Endometrial microvascular endothelial cells (primary cell): ENCODE results near the gene IGSF9B. TPM values are rescaled to one million over a fixed set of nuclear protein-coding genes. Genes with fewer than 3 reads are reported as not detected.

Experiments
- in situ Hi-C: cut with HindIII; loops from 2 replicates; pipeline ENCODE4 v1.10.0; 2017; ENCODE audit warnings: low sequenced_read_pairs, low pct_unique_long_range_greater_than_20kb; ENCODE audit errors: inconsistent ontology term
- total RNA-seq: library from RNA; depleted of rRNA; stranded (reverse); fragments of >200 nt; gene quantifications from one replicate; pipeline ENCODE4 v1.2.3, GENCODE V29; 2015; ENCODE audit errors: inconsistent ontology term

The IGSF9B gene
- total RNA-seq, 1 donor from 2014 or later: not detected

DNA sequence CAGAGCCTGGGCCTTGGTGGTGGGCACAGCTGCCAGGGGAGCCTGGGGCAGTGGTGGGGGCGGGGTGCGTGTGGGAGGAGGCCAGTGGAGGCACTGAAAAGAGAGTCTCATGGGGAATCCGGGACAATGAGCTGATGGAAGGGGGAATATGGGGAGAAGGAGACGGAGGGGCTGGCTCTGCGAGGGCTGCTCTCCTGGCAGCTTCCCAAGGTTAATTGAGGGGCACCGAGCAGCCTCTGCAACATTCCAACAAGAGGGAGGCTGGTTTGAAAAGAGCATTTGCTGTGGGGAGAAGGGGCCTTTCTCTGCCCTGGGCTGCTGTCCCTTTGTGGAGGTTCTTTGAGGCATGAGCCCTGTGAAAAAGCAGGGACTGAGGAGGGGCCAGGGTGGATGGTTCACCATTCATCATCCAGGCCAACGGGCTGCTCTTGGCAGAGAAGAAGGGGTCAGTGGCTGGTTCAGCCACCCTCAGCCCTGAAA is 9.4 kb upstream of the IGSF9B start:
- in situ Hi-C loops: no loop called here

DNA sequence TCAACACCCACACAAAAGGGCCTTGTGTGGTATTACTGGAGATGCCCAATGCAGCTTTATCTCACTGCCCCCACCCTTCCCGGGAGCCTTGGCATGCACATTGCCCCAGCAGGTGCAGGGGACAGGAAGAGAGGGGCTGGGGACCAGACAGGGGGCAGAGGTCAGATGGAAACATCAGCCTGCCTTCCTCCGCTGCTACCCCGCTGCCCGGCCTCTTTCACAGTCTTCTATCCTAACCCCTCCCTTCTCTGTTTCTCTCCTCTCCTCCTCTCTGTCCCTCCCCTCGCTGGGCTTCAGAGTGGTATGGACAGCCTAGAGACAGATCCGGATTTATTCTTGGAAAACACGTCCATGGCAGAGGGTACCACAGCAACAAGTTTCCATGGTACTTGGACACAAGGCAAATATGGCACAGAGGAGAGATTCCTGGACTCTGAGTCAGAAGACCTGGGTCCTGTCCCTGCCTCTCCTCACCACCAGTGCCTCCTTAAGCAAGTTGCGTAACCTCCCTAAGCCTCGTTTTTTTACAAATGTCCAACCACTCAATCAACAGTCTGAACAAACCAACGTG is 8.3 kb upstream of the IGSF9B start:
- in situ Hi-C loops: no loop called here

DNA sequence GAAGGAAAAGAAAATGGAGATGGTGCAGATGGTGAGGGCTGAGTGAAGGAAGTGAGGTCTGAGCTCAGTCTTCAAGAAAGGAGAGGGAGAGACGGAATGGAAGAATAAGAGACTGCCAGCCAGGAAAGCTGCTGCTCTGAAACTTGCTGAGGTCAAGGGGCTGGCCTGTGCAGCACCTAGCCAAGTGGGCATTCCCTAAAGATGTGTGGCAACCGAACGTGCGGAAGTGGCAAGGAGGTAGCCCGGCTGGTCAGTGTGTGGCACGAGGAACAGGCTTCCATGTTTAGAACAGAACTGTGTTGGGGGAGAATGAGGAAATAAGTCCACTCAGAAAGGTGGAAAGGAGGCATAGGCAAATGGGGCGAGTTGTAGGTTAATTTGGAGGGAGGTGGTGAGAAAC is 7.6 kb upstream of the IGSF9B start:
- in situ Hi-C loops: no loop called here

DNA sequence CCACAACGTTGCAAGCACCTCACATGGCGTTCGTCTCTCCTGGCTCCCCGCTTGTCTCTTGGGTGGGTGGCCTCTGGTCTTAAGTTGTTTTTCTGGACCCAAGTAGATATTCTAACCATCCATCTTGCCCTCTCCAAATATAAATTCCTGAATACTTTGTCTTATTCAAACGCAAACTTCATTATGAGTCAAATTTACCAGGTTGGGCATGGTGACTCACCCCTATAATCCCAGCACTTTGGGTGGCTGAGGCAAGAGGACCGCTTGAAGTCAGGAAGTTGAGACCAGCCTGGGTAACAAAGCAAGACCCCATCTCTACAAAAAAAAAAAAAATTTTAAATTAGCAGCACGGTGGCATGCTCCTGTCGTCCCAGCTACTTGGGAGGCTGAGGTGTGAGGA is 5.1 kb upstream of the IGSF9B start:
- in situ Hi-C loops: no loop called here

DNA sequence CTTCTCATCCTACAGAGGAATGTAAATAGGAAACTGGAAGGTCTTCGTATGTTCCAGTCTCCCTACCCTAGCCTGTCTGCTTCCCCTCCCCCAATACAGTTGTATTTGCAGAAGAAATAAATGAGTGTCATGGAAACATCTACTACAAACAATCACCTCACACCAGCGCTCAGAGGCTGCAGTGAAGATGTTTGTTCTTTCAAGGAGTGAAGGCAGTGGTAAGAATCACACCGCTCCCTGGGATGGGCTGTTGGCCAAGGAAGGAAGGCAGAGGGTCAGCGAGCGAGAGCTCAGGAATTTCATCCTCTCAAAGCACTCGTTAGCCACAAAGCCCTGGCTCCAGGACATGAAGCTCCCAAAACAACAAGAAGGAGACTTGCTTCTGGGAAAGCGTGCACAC is 1.1 kb upstream of the IGSF9B start:
- in situ Hi-C loops: no loop called here

DNA sequence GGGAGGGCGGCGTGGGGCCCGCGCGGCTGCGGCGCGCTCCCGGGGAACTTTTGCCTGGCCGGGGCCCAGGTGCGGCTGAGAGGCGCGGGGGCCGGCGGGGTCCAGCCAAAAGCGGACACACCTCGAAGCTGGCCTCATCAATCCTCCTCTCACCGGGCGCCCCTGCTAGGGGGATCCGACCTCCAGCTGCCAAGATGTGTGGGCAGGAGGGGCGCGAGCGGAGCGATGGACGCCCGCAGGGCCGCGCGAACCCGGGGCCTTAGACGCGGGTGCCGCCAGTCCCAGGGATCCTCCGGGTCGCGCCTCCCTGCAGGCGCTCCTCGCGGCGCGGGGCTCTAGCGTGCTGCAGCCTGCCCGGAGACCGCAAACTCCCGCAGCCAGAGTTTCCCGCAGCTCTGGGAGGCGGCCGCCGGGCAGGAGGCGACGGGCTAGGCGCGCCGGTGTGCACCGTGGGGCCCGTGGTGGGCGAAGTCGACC is 785 bp downstream of the IGSF9B start:
- in situ Hi-C loops: no loop called here

DNA sequence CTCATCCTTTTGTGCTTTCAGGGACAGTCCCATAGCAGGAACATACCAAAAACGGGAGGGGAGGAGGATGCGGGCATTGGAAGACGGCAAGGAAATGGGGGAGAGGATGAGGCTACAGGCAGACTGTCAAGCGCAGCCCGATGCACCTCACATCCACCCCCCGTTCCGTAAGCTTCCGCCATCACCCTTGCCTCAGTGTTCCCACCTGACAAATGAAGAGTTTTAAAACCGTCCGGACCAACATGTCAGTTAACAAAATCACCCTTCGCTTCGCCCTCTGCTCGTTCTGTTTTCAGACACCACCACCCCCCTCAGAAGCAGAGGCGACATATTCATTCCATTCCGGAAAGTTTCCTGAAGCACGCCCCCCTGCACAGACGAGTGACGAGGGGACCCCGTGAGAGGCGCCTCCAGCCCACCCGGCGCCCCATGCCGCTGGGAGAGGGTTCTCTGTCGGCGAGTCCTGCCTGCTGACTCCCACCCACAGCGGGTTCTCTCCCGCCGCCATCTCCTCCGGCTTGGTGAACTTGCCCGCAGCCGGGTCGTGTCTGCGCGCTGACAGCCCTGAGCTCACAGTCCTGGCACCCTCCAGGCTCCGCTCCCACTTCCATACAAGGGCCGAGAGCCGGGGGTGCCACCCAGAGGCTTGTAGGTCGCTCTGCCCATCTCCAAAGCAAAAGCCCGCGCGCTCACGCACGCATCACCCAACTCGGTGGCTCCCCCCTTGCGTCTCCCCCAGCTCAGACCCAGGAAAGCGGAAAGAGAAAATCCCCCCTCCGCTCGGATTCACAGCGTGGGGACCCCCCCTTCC is 1.5 kb downstream of the IGSF9B start:
- in situ Hi-C loops: no loop called here

DNA sequence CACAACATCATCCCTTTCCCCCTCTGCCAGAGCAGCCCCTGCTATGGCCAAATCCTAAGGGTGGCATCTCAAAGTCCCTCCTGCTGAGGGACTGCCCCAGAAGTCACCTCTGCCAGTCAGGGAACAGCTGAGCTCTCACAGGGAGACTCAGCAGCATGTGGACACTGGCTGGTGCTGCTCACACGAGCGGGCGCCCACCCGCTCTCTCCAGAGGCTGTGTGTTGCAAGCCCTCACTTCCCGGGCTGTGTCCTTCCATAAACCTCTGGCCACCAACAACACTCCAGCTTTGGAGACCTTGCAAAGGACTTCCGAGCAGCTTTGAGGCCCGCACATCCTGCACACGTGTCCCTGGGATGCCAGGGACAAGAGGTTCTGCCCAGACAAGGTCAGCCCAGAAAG is 2.8 kb downstream of the IGSF9B start:
- in situ Hi-C loops: no loop called here

DNA sequence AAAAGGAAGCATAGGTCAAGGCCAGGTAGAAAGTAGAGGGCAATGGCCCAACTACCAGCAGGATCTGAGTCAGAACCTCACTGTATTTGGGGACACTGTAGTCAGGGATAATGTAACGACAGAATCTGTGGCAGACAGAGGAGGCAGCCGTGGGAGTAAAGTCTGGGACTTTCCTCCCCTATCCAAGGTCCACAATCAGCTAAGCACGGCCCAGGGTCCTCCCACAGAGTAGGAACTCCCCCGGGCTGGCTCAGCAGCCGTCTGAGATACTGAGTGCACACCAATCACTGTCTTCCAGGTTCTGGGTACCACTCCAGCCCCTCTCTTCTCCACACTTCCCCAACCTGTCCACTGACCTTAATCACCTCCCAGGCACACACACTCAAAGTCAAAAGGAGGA is 3.2 kb downstream of the IGSF9B start:
- in situ Hi-C loops: no loop called here

DNA sequence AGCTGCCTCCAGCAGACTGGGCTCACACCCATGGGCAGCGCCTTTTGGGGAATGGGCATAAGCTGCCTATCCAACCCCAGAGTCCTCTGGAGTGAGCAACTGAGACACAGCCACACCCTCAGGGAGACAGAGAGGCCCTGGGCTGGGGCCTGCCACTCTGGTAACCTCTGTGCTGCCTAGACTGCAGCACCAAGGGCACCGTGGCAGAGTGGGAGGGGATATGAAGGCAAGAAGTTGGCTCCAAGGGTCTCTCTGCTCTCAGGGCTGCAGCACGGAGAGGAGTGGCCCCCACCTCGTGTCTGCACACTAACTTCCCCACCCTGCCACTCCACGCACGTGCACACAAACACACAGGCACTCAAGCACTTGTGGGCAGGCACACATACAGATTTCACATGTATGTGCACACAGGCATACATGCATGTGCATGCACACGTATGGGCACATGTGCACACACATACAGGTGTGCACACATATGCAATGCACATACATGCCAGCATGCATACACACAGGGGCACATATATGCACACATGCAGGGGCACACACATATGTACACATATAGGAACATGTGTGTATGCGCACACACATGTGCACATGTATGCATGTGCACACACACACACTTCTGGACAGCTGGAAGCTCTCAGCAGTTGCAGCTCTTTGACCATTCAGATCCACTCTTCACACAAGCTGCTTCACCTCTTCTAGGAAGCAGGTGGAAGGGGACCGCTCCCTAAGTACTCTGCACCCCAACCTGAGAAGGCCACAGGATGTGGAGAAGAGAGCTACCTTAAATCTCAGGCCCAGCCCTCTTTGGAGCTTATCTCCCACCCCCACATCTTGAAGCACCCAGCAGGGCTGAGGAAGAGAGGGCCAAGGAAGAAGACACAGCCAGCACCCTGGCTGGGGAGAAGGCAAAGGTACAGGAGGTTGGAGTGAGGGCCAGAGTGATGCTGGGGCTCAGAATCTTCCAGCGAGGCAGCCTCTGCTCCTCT is 4.3 kb downstream of the IGSF9B start:
- in situ Hi-C loops: no loop called here

DNA sequence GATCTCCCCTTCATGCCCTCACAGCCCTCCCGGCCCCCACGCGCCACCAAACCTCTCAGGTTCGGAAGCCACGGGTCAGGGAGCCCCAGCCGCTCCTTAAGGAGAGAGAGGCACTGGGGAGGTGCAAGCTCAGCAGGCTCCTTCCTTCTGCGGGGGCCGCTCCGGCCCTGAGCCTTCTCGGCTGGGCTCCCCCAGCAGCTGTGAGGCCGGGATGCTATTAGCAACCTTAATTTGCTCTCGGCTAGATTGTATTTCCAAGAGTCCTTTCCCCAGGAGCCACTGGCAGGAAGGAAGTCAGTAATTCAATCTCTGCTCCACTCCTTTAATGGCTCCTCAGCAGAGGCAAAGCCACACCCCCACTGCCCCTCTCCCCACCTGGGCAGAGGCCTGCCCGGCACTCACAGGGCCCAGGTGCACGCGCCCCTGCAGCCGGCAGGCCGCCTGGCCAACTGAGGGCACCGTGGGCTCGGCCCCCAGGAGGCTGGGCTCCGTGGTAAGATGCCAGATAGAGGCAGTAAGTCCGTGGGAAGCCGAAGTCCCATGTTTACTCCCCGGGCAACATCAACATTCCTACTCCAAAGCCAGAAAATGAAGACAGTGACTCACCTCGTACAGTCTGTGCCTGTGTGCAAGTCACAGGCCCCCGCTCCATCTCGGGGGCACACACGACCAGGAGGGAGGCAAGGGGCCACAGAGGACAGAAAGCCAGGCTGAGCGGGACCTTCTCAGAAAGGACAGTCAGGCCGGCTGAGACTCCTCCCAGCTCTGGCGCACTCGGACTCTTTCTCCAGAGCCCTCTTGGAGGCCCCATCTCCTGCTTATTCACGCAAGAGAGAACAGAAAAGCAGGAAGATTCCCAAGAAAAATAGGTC is 5.2 kb downstream of the IGSF9B start:
- in situ Hi-C loops: no loop called here

DNA sequence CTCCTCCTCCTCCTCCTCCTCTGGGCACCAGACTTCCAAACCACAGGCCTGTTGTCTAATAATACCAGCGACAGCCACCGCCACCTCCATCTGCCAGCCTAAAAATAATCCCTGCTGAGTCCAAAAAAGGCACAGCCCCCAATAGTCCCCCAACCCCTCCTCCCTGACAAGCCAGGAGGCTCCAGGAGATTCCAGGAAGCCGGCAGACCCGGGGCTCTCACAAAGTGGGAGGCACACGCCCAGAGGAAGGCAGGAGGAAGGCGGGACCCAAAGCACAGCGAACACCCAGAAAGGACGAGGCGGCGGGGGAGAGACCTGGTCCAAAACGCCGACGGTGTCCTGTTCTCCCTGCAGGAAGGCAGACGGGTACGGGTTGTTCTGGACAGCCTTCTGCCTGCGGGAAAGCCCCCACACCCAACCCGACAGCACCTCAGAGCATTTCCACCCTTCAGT is 5.9 kb downstream of the IGSF9B start:
- in situ Hi-C loops: no loop called here

DNA sequence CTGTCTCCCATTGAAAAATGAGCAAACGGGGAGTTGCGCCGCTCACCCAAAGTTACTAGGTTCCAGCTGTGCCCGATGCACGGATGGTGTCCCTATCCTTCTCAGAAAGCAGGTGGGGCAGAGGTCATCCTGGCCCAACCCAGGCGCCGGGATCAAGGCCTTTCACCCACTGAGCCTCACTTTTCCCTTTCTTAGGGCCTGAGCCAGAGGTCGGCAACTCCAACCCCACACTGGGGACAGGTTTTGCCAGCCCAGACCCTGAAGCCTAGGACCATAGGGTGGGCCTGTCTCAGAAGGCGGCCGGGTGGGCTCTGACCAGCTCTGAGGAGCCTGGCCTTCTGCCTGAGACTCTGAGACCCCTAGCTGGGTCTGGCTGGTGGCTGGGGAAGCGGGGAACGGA is 6.3 kb downstream of the IGSF9B start:
- in situ Hi-C loops: no loop called here

DNA sequence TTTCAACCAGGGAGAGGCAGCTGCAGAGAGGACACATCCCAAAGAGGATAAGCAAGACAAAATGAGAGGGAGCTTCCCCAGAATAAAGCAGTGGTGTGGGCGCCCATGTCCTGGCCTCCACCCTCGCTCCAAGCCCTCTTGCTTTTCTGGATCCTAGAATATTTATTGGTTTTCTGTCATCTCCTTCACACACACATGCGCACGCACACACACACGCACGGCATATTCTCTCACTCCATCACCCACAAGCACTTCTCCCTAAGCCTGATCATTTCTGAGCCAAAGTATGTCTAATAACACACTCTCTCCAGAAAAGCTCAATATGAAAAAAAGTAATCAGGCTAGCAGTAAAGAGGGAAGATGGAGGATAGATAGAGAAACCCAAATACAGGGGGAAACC is 7.6 kb downstream of the IGSF9B start:
- in situ Hi-C loops: no loop called here

DNA sequence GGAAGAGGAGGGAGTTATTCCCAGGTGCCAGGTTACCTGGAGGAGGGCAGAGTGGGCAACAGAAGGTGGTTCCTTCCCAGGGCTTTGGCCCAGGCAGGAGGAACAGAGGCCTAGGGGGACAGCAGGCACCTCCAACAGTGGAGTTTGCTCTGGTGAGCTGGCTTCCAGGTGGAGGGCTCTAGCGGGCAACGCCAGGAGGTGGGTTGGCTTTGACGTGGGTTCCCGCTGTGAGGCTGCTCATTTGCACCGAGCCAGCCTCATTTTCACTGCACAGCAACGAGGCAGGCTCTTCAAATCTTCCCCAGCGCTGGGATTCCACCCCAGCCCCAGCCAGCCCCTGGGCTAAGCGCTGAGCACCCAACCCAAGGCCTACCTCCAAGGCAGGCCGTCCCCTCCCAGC is 8.1 kb downstream of the IGSF9B start:
- in situ Hi-C loops: no loop called here

DNA sequence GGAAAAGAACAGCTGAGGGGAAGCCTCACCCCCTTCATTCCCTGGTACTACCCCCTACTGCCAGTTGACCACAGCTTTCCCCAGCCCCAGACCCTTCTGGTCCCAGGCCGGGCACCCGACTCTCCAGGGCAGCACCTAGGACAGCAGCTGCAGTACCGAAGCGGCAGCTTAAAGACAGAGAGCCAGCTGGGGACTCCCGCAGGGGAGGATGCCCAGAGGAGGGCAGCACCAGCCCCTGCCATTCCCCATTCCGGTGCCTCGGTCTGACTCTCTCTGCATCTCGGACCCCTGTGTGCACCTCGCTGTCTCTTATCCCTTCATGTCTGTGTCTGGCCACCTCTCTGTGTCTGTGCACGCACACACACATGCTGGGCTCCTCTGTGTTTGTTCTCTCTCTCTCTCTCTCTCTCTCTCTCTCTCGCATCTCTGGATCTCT is 9.4 kb downstream of the IGSF9B start:
- in situ Hi-C loops: no loop called here

DNA sequence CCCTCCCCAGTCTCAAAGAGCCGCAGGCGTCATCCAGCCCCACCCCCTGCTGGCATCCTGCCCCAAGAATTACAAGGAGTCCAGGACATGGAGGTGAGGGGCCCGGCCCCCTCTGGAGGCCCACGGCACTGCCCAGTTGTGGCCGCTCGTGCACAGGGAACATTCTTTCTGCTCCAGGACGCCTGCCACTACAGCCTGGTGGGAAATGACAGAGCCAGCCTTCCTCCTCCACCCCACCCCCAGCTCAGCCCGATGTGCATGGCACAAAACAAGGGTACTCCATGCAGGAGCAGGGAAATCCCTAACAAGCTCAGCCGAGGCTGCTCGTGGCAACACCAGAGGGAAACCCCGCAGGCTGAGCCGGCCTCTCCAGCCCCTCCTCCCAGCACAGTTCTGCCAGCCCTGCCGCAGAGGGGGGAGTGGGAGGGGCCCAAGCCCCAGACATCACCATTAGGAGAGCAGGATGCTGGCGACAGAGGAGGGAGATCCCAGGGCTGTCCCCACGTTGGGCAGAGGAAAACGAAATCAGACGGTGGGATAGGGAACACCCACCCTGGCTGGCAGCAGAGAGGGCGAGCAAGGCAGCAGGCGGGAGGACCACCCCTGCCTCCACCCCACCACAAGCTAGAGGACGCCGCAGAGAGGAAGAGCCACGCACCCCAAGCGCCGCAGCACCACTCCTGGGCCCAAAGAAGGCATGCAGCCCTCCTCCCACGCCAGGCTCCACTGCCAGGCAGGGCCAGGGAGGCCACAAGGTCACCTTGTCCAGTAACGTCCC is 10.0 kb downstream of the IGSF9B start:
- in situ Hi-C loops: no loop called here

DNA sequence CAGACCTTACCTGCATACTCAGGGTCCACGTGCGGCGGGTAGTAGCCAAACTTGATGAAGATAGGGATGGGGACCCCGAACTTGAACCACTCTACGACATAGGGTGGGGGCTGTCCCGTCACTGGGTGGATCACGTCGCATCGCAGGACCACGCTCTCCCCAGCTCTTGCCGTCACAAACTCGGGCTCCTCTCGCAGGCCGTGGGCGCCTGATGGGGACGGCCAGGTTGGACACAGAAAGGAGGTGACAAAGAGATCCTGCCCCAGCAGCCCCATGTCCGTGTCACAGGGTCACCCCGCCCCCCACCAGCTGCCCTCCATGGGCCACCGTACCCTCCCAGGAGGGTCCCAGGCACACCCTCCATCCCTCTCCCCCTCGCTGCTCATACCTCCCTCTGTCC is 10.7 kb downstream of the IGSF9B start:
- in situ Hi-C loops: no loop called here
